ENCODE results near the gene FAM163A. TPM values are rescaled to one million over a fixed set of nuclear protein-coding genes. Genes with fewer than 3 reads are reported as not detected.
A peak's percentile ranks its signal among the peaks of the same experiment; 100 is the strongest.

The FAM163A gene
- total RNA-seq, 4 donors from 2014 or later: 0.21 TPM; not detected in 3

DNA sequence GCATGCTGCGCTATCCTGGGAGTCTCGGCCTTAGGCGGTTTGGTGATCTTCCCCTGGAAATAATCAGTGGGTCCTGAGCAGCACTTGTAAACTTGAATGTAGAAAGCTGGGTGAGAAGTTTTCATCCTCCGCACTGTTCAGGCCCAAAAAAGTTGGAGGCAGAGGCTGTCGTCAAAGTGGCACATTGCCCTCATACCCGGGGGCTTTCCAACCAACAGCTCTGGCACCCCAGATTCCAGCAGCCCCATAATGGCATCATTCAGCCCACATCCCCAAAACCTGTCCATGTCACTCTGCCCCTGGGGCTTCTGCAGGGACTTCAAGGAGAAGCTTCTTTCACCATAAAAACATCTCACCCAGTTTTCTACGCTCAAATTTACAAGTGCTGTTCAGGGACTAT is 75.2 kb downstream of the FAM163A start:
- intact Hi-C loops (cut with DNase I; ENCODE audit: low total_unique reads): no loop called here
- no peaks in the 10 kb centered on the region for H3K27me3 ChIP-seq
- TF ChIP-seq POLR2A (IDR thresholded peaks at IDR 0.05) (no peak), CTCF (IDR thresholded peaks at IDR 0.05) (no peak)
- H3K27ac ChIP-seq: no peak overlapping the region
- no peak overlapping the region for H3K4me3 ChIP-seq
- no peak for DNase-seq
- H3K36me3 ChIP-seq: no peaks in the 10 kb centered on the region
- no peaks in the 10 kb centered on the region for H3K9me3 ChIP-seq
- H3K4me1 ChIP-seq: peaks cover 0 to 3% of the 10 kb centered on the region in 2 donors

DNA sequence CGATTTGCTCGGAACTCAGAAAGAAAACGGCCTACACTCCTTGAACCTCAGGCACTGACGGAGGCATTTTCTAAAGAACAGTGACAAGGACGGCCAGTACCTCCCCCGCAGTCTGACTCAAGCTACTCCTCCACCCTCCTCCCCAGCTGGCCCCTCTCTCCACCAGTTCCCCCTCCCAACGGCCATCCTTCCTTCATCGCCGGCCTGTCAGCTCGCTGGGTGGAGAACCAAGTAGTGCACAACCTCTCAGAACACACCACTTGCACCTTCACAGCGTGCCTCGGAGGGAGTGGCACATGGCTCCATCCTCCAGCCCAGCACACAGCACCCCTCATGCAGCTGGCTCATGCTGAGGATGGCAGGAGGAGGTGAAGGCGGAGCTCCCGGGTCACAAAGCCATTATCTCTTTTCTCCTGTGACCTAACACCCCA is 75.7 kb downstream of the FAM163A start:
- Histone ChIP-seq H3K9me3 (no peaks in the 10 kb centered on the region), H3K4me3 (no peak overlapping the region), H3K27ac (no peak overlapping the region), H3K36me3 (no peaks in the 10 kb centered on the region), H3K27me3 (no peaks in the 10 kb centered on the region), H3K4me1 (peaks cover 0 to 3% of the 10 kb centered on the region in 2 donors)
- peak; percentile 25 to 37 for DNase-seq
- TF ChIP-seq CTCF (IDR thresholded peaks at IDR 0.05): no peak
- no peak for TF ChIP-seq POLR2A (IDR thresholded peaks at IDR 0.05)
- intact Hi-C loops (cut with DNase I; ENCODE audit: low total_unique reads): no loop called here

- no peak overlapping the region for H3K27ac ChIP-seq
- no peak overlapping the region for H3K4me3 ChIP-seq
- no peaks in the 10 kb centered on the region for H3K27me3 ChIP-seq
- TF ChIP-seq CTCF (IDR thresholded peaks at IDR 0.05) (no peak), POLR2A (IDR thresholded peaks at IDR 0.05) (no peak)
- H3K9me3 ChIP-seq: no peaks in the 10 kb centered on the region
- intact Hi-C loops (cut with DNase I; ENCODE audit: low total_unique reads): no loop called here
- H3K4me1 ChIP-seq: peaks cover 0 to 3% of the 10 kb centered on the region in 2 donors
- H3K36me3 ChIP-seq: no peaks in the 10 kb centered on the region
- DNase-seq: no peak
Measured at GRCh38 chr1:179820226-179820970, 77.3 kb downstream of the FAM163A start.

- Histone ChIP-seq H3K36me3 (no peaks in the 10 kb centered on the region), H3K4me3 (no peak overlapping the region), H3K27ac (no peak overlapping the region), H3K27me3 (no peaks in the 10 kb centered on the region), H3K9me3 (no peaks in the 10 kb centered on the region), H3K4me1 (no peaks in the 10 kb centered on the region)
- intact Hi-C loops (cut with DNase I; ENCODE audit: low total_unique reads): no loop called here
- DNase-seq: no peak
- TF ChIP-seq CTCF (IDR thresholded peaks at IDR 0.05) (no peak), POLR2A (IDR thresholded peaks at IDR 0.05) (no peak)
Measured at GRCh38 chr1:179821524-179821923, 78.4 kb downstream of the FAM163A start.

GRCh38 chr1:179822065-179822464 is 79.0 kb downstream of the FAM163A start:
- Histone ChIP-seq H3K4me3 (no peak overlapping the region), H3K9me3 (no peaks in the 10 kb centered on the region), H3K4me1 (no peaks in the 10 kb centered on the region), H3K27ac (no peak overlapping the region), H3K36me3 (no peaks in the 10 kb centered on the region), H3K27me3 (no peaks in the 10 kb centered on the region)
- no peak for TF ChIP-seq CTCF (IDR thresholded peaks at IDR 0.05)
- TF ChIP-seq POLR2A (IDR thresholded peaks at IDR 0.05): no peak
- DNase-seq: no peak
- intact Hi-C loops (cut with DNase I; ENCODE audit: low total_unique reads): no loop called here

Data from uterus (tissue), 4 donors.